HG02763 (cell line): ENCODE data around the gene NUDT2.

ENCODE experiments used
- ATAC-seq: cut with Tn5 transposase; IDR thresholded peaks from one replicate; pipeline ENCODE4 v1.9.1; 2021; ENCODE audit warnings: mild to moderate bottlenecking, moderate library complexity; ENCODE audit not compliant: unreplicated experiment

Gene NUDT2

GRCh38 chr9:34370335-34370969, 41.1 kb downstream of the NUDT2 start:
- ATAC-seq = no peak

GRCh38 chr9:34370970-34371880, 41.9 kb downstream of the NUDT2 start:
- ATAC-seq = no peak

- no peak for ATAC-seq
Observed at GRCh38 chr9:34371886-34372466, 42.6 kb downstream of the NUDT2 start.

GRCh38 chr9:34372467-34373011, 43.2 kb downstream of the NUDT2 start:
- ATAC-seq = no peak

GRCh38 chr9:34373749-34374148, 44.4 kb downstream of the NUDT2 start:
- ATAC-seq = no peak

GRCh38 chr9:34374339-34374738, 45.0 kb downstream of the NUDT2 start:
- no peak for ATAC-seq

GRCh38 chr9:34374905-34375552, 45.7 kb downstream of the NUDT2 start:
- ATAC-seq = no peak

- no peak for ATAC-seq
Observed at GRCh38 chr9:34375901-34376595, 46.7 kb downstream of the NUDT2 start.

- ATAC-seq = peak; percentile 83
Observed at GRCh38 chr9:34376596-34377403, 47.4 kb downstream of the NUDT2 start, which contains the start of gene MYORG. Gene MYORG, minus strand, starts transcription at chr9:34376898. Its CDS starts 3,955 bp downstream, at chr9:34372943.

- ATAC-seq = no peak
Observed at GRCh38 chr9:34377404-34377746, 48.0 kb downstream of the NUDT2 start.

GRCh38 chr9:34378376-34379060, 49.1 kb downstream of the NUDT2 start:
- no peak for ATAC-seq

- no peak for ATAC-seq
Observed at GRCh38 chr9:34379334-34380033, 50.1 kb downstream of the NUDT2 start.

GRCh38 chr9:34380034-34380510, 50.7 kb downstream of the NUDT2 start:
- no peak for ATAC-seq

- no peak for ATAC-seq
Observed at GRCh38 chr9:34380511-34381315, 51.3 kb downstream of the NUDT2 start.

- no peak for ATAC-seq
Observed at GRCh38 chr9:34381323-34381722, 52.0 kb downstream of the NUDT2 start.

- ATAC-seq = no peak
Observed at GRCh38 chr9:34382054-34382453, 52.7 kb downstream of the NUDT2 start.

- ATAC-seq = no peak
Observed at GRCh38 chr9:34382879-34383278, 53.5 kb downstream of the NUDT2 start.
